IPS-11a (cell line): ENCODE measurements around the gene MCM3AP.
"Not testable (repeated sequence)": the region's sequence is repeated elsewhere in the genome, so short reads cannot be mapped to it uniquely, and the experiment has no call there.

Experiments
- H3K4me3 ChIP-seq: one replicate; pipeline ENCODE4 v1.5.1; 2013; ENCODE audit warnings: low read depth, low read length, control low read depth

MCM3AP gene

DNA sequence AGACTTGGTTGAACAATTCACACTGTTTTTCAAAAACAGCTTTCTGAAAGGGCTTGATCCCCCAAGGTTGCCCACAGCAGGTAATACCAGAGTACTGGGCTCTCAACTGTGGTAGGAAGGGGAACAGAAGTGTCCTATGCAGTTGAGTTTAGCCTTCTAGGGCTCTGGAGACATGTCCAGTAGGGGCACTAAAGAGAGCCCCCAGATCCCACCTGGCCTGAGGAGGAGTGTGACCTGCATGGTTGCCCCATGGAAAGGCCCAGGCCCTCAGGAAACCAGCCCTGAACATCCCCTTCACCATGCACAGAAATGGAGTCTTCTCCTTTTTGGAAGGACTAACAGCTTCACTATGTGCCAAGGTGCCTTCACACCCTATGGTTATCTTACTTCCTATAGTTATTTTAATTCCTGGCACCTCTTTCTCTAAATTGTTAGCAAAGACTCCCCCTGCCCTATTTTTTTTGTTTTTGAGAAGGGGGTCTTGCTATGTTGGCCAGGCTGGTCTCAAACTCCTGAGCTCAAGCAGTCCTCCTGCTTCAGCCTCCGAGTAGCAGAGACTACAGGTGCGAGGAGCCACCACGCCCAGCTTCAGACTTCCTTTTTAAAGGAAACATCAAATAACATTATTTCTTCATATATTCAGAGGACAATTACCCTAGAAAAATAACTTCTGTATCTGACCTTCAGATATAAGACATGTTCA, 40.0 kb downstream of the MCM3AP start:
- H3K4me3 ChIP-seq: no peak overlapping the region

DNA sequence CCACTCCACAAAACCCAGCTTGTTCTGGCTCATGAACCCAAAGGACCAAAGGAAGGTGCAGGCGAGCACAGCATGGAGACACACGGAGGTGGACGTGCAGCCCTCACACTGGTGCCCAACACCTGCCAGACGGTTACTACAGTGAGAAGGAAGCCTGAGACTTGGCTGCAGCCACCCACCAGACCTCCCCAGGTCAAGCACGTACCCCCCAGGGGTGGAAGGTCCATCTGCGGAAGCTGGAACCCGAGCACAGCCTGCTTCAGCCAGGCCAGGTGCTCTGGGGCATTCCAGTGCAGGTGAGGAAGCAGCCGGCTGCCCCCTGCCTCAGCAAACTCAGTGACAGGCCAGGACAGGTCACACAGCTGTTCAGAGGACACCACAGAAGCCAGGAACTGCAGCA, 40.8 kb downstream of the MCM3AP start:
- no peak overlapping the region for H3K4me3 ChIP-seq

- H3K4me3 ChIP-seq: no peak overlapping the region
Measured at GRCh38 chr21:46243960-46244361, 41.5 kb downstream of the MCM3AP start.

DNA sequence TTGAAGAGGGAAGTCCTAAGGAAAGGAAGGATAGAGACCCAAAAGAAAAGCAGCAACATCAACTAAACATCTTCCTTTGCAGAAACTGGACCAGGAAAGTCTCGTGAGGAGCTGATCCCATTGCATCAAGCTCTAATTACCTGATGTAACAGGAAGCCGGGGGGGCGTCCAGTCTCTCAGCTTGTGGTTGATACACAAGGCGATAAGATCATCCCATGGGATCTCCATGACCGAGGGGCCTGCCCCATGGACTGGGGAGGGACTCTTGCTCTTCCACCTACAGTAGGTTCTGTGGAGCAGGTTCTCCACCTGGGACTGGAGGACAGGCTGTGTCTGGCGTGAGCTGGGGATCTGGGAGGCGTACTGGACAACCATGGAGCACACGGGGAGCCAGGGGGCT, 42.1 kb downstream of the MCM3AP start:
- H3K4me3 ChIP-seq: no peak overlapping the region

- H3K4me3 ChIP-seq: not testable (repeated sequence)
Measured at GRCh38 chr21:46241577-46241976, 43.8 kb downstream of the MCM3AP start.

GRCh38 chr21:46239817-46240325, 45.5 kb downstream of the MCM3AP start:
- no peak overlapping the region for H3K4me3 ChIP-seq

GRCh38 chr21:46237474-46237873, 47.9 kb downstream of the MCM3AP start:
- no peak overlapping the region for H3K4me3 ChIP-seq

- H3K4me3 ChIP-seq: no peak overlapping the region
Measured at GRCh38 chr21:46234436-46234950, 50.9 kb downstream of the MCM3AP start.

GRCh38 chr21:46229923-46230260, 55.5 kb downstream of the MCM3AP start:
- peak overlapping the region; percentile 48 for H3K4me3 ChIP-seq

- peak overlapping the region; percentile 48 for H3K4me3 ChIP-seq
Measured at GRCh38 chr21:46229133-46229922, 56.1 kb downstream of the MCM3AP start.

- H3K4me3 ChIP-seq: peak within 1 kb of the TSS; percentile 78
Measured at GRCh38 chr21:46228345-46229051, 56.9 kb downstream of the MCM3AP start, which contains the start of gene LSS. Gene LSS, minus strand, starts transcription at chr21:46228774. Its CDS starts 29 bp downstream, at chr21:46228745.

GRCh38 chr21:46227811-46228344, 57.5 kb downstream of the MCM3AP start:
- H3K4me3 ChIP-seq: peak overlapping the region; percentile 78

- H3K4me3 ChIP-seq: no peak overlapping the region
Measured at GRCh38 chr21:46226920-46227599, 58.4 kb downstream of the MCM3AP start.

GRCh38 chr21:46226146-46226545, 59.3 kb downstream of the MCM3AP start:
- no peak overlapping the region for H3K4me3 ChIP-seq

- not testable (repeated sequence) for H3K4me3 ChIP-seq
Measured at GRCh38 chr21:46223661-46224060, 61.8 kb downstream of the MCM3AP start.

DNA sequence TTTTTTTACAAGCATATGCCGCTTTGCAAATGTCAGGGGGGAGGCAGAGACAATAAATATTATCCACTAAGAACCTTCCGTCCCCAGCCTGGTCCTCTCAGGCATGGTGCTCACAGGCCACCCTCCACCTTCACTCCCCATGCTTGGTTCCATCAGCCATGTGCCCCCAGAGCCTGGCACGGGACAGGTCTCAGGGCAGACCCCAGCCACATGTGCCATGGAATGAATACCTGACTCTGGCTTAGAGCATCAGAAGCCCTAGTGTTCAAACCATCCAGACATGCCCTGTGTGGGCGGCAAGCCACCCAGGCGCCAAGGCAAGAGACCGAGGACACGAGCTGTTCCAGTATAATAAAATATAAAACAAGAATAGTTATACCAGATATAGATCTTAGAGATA, 62.2 kb downstream of the MCM3AP start:
- H3K4me3 ChIP-seq: no peak overlapping the region

- H3K4me3 ChIP-seq: no peak overlapping the region
Measured at GRCh38 chr21:46222436-46223116, 62.8 kb downstream of the MCM3AP start.

DNA sequence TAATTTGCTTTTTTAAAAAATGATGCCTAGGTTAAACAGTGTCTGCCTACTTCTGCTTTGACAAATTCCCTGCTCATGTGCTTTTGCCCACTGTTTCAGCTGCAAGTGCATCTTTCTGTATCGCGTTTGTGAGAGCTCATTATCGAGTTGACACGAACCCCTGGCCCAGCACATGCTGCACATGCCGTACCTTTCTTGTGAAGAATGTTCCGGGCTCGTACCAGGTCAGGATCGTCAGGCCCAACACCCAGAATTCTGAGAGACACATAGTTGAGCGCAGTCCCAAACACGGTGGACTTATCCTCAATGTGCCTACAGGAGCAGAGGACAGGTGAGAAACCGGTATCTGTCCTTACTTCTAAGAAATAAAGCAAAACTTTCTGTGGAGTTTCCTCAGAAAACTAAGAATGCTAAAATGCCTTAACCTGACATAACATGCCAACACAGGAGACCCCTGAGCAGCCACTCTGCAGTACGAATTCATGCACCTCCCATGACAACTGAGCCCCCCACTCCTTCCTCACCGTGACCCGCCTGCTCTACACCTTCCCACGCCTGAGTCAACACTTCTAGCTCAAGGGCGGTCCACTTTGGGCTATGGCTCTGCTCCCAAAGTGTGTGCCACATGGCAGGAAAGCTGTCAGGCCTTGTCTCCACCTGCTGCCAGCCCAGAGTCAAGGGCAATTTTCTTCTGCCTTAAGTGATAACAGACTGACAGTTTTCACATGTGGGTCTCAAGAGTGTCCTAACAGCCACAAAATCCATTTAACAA, 63.6 kb downstream of the MCM3AP start:
- no peak overlapping the region for H3K4me3 ChIP-seq

GRCh38 chr21:46220847-46221246, 64.6 kb downstream of the MCM3AP start:
- H3K4me3 ChIP-seq: no peak overlapping the region
